LNCAP (cell line): ENCODE measurements around the gene TPMT.

Experiments used
- CTCF ChIP-seq: fragments of 450-650 bp; IDR thresholded peaks from 2 replicates; pipeline ENCODE4 v1.5.1; 2017; ENCODE audit warnings: mild to moderate bottlenecking

The TPMT gene

GRCh38 chr6:18155150-18155863 is 430 bp upstream of the TPMT start, which contains the start of gene KDM1B:
KDM1B (plus strand) TSS chr6:18155422; CDS start chr6:18159896, 4,474 bp downstream.
- no peak for TF ChIP-seq CTCF

- no peak for TF ChIP-seq CTCF
Observed at GRCh38 chr6:18153311-18153703, 1.6 kb downstream of the TPMT start.

- no peak for TF ChIP-seq CTCF
Observed at GRCh38 chr6:18151801-18152200, 3.1 kb downstream of the TPMT start.

GRCh38 chr6:18148304-18149025 is 6.4 kb downstream of the TPMT start:
- TF ChIP-seq CTCF: no peak

- TF ChIP-seq CTCF: no peak
Observed at GRCh38 chr6:18147616-18148015, 7.3 kb downstream of the TPMT start.

- TF ChIP-seq CTCF: no peak
Observed at GRCh38 chr6:18147160-18147559, 7.7 kb downstream of the TPMT start.

GRCh38 chr6:18142591-18142861 is 12.4 kb downstream of the TPMT start:
- no peak for TF ChIP-seq CTCF
